ENCODE measurements around the gene OSBPL8. TPM values are rescaled to one million over a fixed set of nuclear protein-coding genes. Genes with fewer than 3 reads are reported as not detected.
A peak's percentile ranks its signal among the peaks of the same experiment; 100 is the strongest.

The OSBPL8 gene
- total RNA-seq, 2 experiments from 2014 or later = 154 to 160 TPM

- Histone ChIP-seq H3K4me1 (ENCODE audit: insufficient read depth, low read length) (no peaks in the 10 kb centered on the region), H3K4me3 (ENCODE audit: low read length) (no peak overlapping the region), H3K27ac (ENCODE audit: low read depth in 1 of 2, low read length in 2 of 2) (no peak overlapping the region), H3K27me3 (ENCODE audit: control insufficient read depth in 1 of 2, insufficient read depth in 2 of 2, low read length in 2 of 2) (no peaks in the 10 kb centered on the region), H3K36me3 (ENCODE audit: insufficient read depth, low read length) (peaks cover 4% of the 10 kb centered on the region), H3K9me3 (ENCODE audit: control insufficient read depth in 1 of 2, insufficient read depth in 1 of 2, low read length in 2 of 2) (peaks cover 0 to 8% of the 10 kb centered on the region in 2 experiments)
- no peak for DNase-seq
- POLR2A ChIA-PET = no interaction called here
- no peak for TF ChIP-seq CTCF (IDR thresholded peaks at IDR 0.05)
- no peak for ATAC-seq (ENCODE audit: poor library complexity)
- intact Hi-C loops (cut with DNase I, micrococcal nuclease) = no loop called here
- CTCF ChIA-PET = interaction anchor here (1.0 to 1.5 kb wide), 2 partner anchors 13 to 21 kb away, joined by 3 to 4 read pairs; no protein-coding TSS in a partner anchor
- Mint-ChIP-seq H3K4me1 (ENCODE audit: low read depth) (peaks cover 47% of the 10 kb centered on the region), H3K9me3 (no peaks in the 10 kb centered on the region), H3K36me3 (ENCODE audit: low read depth) (peaks cover 21% of the 10 kb centered on the region), H3K27me3 (no peaks in the 10 kb centered on the region), H3K27ac (no peak overlapping the region), H3K4me3 (no peak overlapping the region)
Measured at GRCh38 chr12:76420222-76420621, 139.3 kb downstream of the OSBPL8 start.

GRCh38 chr12:76417116-76417515, 142.5 kb downstream of the OSBPL8 start:
- Mint-ChIP-seq H3K27me3 (no peaks in the 10 kb centered on the region), H3K27ac (peak overlapping the region; percentile 2), H3K4me3 (no peak overlapping the region), H3K4me1 (ENCODE audit: low read depth) (peaks cover 41% of the 10 kb centered on the region), H3K36me3 (ENCODE audit: low read depth) (peaks cover 4% of the 10 kb centered on the region), H3K9me3 (no peaks in the 10 kb centered on the region)
- Histone ChIP-seq H3K9me3 (ENCODE audit: control insufficient read depth in 1 of 2, insufficient read depth in 1 of 2, low read length in 2 of 2) (no peaks in the 10 kb centered on the region), H3K4me3 (ENCODE audit: low read length) (no peak overlapping the region), H3K36me3 (ENCODE audit: insufficient read depth, low read length) (peaks cover 4% of the 10 kb centered on the region), H3K27ac (ENCODE audit: low read depth in 1 of 2, low read length in 2 of 2) (no peak overlapping the region), H3K27me3 (ENCODE audit: control insufficient read depth in 1 of 2, insufficient read depth in 2 of 2, low read length in 2 of 2) (no peaks in the 10 kb centered on the region), H3K4me1 (ENCODE audit: insufficient read depth, low read length) (no peaks in the 10 kb centered on the region)
- intact Hi-C loops (cut with DNase I, micrococcal nuclease) = no loop called here
- ChIA-PET CTCF (no interaction called here), POLR2A (no interaction called here)
- DNase-seq (no peak), ATAC-seq (ENCODE audit: poor library complexity) (no peak)
- TF ChIP-seq CTCF (IDR thresholded peaks at IDR 0.05) = no peak

GRCh38 chr12:76413121-76413520, 146.4 kb downstream of the OSBPL8 start:
- Histone ChIP-seq H3K27me3 (ENCODE audit: control insufficient read depth in 1 of 2, insufficient read depth in 2 of 2, low read length in 2 of 2) (no peaks in the 10 kb centered on the region), H3K36me3 (ENCODE audit: insufficient read depth, low read length) (peaks cover 14% of the 10 kb centered on the region), H3K4me3 (ENCODE audit: low read length) (no peak overlapping the region), H3K9me3 (ENCODE audit: control insufficient read depth in 1 of 2, insufficient read depth in 1 of 2, low read length in 2 of 2) (no peaks in the 10 kb centered on the region), H3K27ac (ENCODE audit: low read depth in 1 of 2, low read length in 2 of 2) (no peak overlapping the region), H3K4me1 (ENCODE audit: insufficient read depth, low read length) (no peaks in the 10 kb centered on the region)
- Mint-ChIP-seq H3K9me3 (no peaks in the 10 kb centered on the region), H3K4me3 (no peak overlapping the region), H3K27ac (no peak overlapping the region), H3K27me3 (no peaks in the 10 kb centered on the region), H3K4me1 (ENCODE audit: low read depth) (peaks cover 35% of the 10 kb centered on the region), H3K36me3 (ENCODE audit: low read depth) (peaks cover 24% of the 10 kb centered on the region)
- TF ChIP-seq CTCF (IDR thresholded peaks at IDR 0.05) = no peak
- CTCF ChIA-PET = no interaction called here
- no peak for ATAC-seq (ENCODE audit: poor library complexity)
- DNase-seq = no peak
- intact Hi-C loops (cut with DNase I, micrococcal nuclease) = loop anchor here in 1 of 2 experiments (5.0 kb wide), 1 partner anchor 34 kb away; no protein-coding TSS in a partner anchor
- POLR2A ChIA-PET = no interaction called here

Measured in CD4-positive, alpha-beta T cell (primary cell).